ENCODE results near the gene CYP8B1. TPM values are rescaled to one million over a fixed set of nuclear protein-coding genes. Genes with fewer than 3 reads are reported as not detected.

Gene CYP8B1
- total and polyA plus RNA-seq, 4 donors, result 0.01 to 0.09 TPM; not detected in 2

DNA sequence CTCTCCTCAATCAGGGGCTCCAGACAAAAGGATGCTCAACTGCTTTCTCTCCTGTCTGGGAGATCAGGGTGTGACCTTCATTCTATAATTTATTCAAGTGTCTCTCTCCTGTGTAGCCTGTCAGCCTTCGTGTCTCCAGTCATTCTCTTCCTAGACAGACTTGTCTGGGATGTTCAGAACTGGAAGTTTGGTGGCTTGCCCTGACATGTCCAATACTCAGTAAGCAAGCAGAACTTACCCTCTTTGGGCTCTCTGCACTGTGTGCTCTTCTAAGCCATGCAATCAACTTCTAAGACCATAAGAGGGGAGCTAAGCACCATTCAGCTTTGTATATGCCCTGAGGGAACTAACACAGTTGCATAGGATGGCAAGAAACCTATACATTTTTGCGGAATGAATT is 52.3 kb downstream of the CYP8B1 start:
- Histone ChIP-seq H3K4me3 (no peak overlapping the region), H3K27me3 (ENCODE audit: control insufficient read depth in 3 of 3, insufficient read depth in 3 of 3, low read length in 2 of 3) (no peaks in the 10 kb centered on the region), H3K9ac (ENCODE audit: insufficient read depth in 1 of 2, low read length in 2 of 2) (no peak overlapping the region), H3K27ac (ENCODE audit: low read depth in 1 of 2, low read length in 1 of 2) (no peak overlapping the region), H3K9me3 (ENCODE audit: control insufficient read depth in 4 of 4, insufficient read depth in 3 of 4, low read length in 3 of 4) (no peaks in the 10 kb centered on the region), H3K36me3 (ENCODE audit: control insufficient read depth in 4 of 4, insufficient read depth in 4 of 4, low read length in 4 of 4) (no peaks in the 10 kb centered on the region), H3K4me1 (ENCODE audit: control insufficient read depth in 5 of 5, insufficient read depth in 5 of 5, low read length in 5 of 5) (peaks cover 0 to 3% (median 0%) of the 10 kb centered on the region in 5 donors)
- WGBS, 2 donors, result 61 to 92% methylated on average over 2 of the region's 2 CpGs
- TF ChIP-seq, protein P1, sequence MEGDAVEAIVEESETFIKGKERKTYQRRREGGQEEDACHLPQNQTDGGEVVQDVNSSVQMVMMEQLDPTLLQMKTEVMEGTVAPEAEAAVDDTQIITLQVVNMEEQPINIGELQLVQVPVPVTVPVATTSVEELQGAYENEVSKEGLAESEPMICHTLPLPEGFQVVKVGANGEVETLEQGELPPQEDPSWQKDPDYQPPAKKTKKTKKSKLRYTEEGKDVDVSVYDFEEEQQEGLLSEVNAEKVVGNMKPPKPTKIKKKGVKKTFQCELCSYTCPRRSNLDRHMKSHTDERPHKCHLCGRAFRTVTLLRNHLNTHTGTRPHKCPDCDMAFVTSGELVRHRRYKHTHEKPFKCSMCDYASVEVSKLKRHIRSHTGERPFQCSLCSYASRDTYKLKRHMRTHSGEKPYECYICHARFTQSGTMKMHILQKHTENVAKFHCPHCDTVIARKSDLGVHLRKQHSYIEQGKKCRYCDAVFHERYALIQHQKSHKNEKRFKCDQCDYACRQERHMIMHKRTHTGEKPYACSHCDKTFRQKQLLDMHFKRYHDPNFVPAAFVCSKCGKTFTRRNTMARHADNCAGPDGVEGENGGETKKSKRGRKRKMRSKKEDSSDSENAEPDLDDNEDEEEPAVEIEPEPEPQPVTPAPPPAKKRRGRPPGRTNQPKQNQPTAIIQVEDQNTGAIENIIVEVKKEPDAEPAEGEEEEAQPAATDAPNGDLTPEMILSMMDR (IDR thresholded peaks at IDR 0.05; ENCODE audit: control extremely low read depth, extremely low read depth), result no peak
- ATAC-seq (ENCODE audit: insufficient read depth, low FRiP score) (no peak), DNase-seq (no peak)

DNA sequence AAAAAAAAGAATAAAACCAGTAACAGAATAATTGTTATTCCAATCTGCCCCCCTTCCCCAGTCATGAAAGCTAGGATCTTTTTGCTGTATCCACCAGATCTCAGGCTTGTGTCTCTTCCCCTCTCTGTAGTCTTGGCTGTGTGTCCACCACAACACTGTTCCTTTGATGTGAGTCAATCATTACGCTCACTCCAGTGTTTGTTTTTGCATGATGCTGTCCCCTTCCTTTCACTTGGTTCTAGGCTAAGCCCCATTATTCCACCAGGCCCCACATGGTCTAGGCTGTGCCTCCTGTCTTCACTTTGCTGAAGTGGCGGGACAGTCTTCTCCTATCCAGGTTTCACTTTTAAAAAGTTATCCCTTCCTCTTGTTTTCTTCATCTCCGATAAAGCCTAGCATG is 52.9 kb downstream of the CYP8B1 start:
- no peaks in the 10 kb centered on the region for H3K36me3 ChIP-seq (ENCODE audit: control insufficient read depth in 4 of 4, insufficient read depth in 4 of 4, low read length in 4 of 4)
- TF ChIP-seq, protein P1 (IDR thresholded peaks at IDR 0.05; ENCODE audit: control extremely low read depth, extremely low read depth), result no peak
- no peak overlapping the region for H3K27ac ChIP-seq (ENCODE audit: low read depth in 1 of 2, low read length in 1 of 2)
- no peak overlapping the region for H3K4me3 ChIP-seq
- H3K9ac ChIP-seq (ENCODE audit: insufficient read depth in 1 of 2, low read length in 2 of 2), result no peak overlapping the region
- no peak for ATAC-seq (ENCODE audit: insufficient read depth, low FRiP score)
- no peaks in the 10 kb centered on the region for H3K27me3 ChIP-seq (ENCODE audit: control insufficient read depth in 3 of 3, insufficient read depth in 3 of 3, low read length in 2 of 3)
- WGBS, 2 donors, result 93 to 96% methylated on average over 3 of the region's 3 CpGs
- H3K9me3 ChIP-seq (ENCODE audit: control insufficient read depth in 4 of 4, insufficient read depth in 3 of 4, low read length in 3 of 4), result no peaks in the 10 kb centered on the region
- no peak for DNase-seq
- H3K4me1 ChIP-seq (ENCODE audit: control insufficient read depth in 5 of 5, insufficient read depth in 5 of 5, low read length in 5 of 5), result peaks cover 0 to 3% (median 0%) of the 10 kb centered on the region in 5 donors

Other genes with a start within 250 kb of the CYP8B1 start
- 10 to 100 TPM in 1 of 2 donors, 1 to 10 TPM in 1; 8.6 to 34.1 TPM for gene ZBTB47, start 222.2 kb downstream of the CYP8B1 start, total RNA-seq
- 10 to 100 TPM; 12.0 to 19.6 TPM for gene ZBTB47, start 222.2 kb downstream of the CYP8B1 start, polyA plus RNA-seq
- not detected for gene KLHL40, start 190.3 kb downstream of the CYP8B1 start, total RNA-seq
- gene KLHL40, start 190.3 kb downstream of the CYP8B1 start, polyA plus RNA-seq, result under 1 TPM in 1 of 2 donors, not detected in 1; 0.05 TPM
- gene HHATL, start 173.1 kb downstream of the CYP8B1 start, total RNA-seq, result 1 to 10 TPM in 1 of 2 donors, under 1 TPM in 1; 0.65 to 2.7 TPM
- gene HHATL, start 173.1 kb downstream of the CYP8B1 start, polyA plus RNA-seq, result under 1 TPM; 0.39 to 0.60 TPM
- 1 to 10 TPM; 4.4 to 7.6 TPM for gene CCDC13, start 102.6 kb downstream of the CYP8B1 start, total RNA-seq
- gene CCDC13, start 102.6 kb downstream of the CYP8B1 start, polyA plus RNA-seq, result 1 to 10 TPM; 1.9 to 2.0 TPM
- gene HIGD1A, start 71.4 kb downstream of the CYP8B1 start, total RNA-seq, result 10 to 100 TPM; 76.1 to 94.6 TPM
- 100 to 1,000 TPM in 1 of 2 donors, 10 to 100 TPM in 1; 77.6 to 148 TPM for gene HIGD1A, start 71.4 kb downstream of the CYP8B1 start, polyA plus RNA-seq
- 1 to 10 TPM; 5.5 to 5.7 TPM for gene ACKR2, start 66.4 kb downstream of the CYP8B1 start, total RNA-seq
- 1 to 10 TPM; 1.1 to 1.5 TPM for gene ACKR2, start 66.4 kb downstream of the CYP8B1 start, polyA plus RNA-seq
- 10 to 100 TPM in 1 of 2 donors, 1 to 10 TPM in 1; 8.7 to 22.7 TPM for gene ZNF662, start 30.3 kb upstream of the CYP8B1 start, total RNA-seq
- 1 to 10 TPM in 1 of 2 donors, under 1 TPM in 1; 0.85 to 4.1 TPM for gene ZNF662, start 30.3 kb upstream of the CYP8B1 start, polyA plus RNA-seq
- 10 to 100 TPM in 1 of 2 donors, 1 to 10 TPM in 1; 8.2 to 16.1 TPM for gene GASK1A, start 103.4 kb upstream of the CYP8B1 start, total RNA-seq
- 1 to 10 TPM; 1.5 to 1.9 TPM for gene GASK1A, start 103.4 kb upstream of the CYP8B1 start, polyA plus RNA-seq
- gene POMGNT2, start 230.2 kb upstream of the CYP8B1 start, total RNA-seq, result 10 to 100 TPM; 15.3 to 15.7 TPM
- 10 to 100 TPM in 1 of 2 donors, 1 to 10 TPM in 1; 5.8 to 10.8 TPM for gene POMGNT2, start 230.2 kb upstream of the CYP8B1 start, polyA plus RNA-seq

Measured in lung (tissue), 12 donors.